C4-2B (cell line): ENCODE results near the gene MCF2L.

Source experiments
- H3K27ac ChIP-seq: fragments of 450-650 bp; 2 replicates; pipeline ENCODE4 v1.5.1; 2017
- CTCF ChIP-seq: fragments of 450-650 bp; conservative IDR thresholded peaks from 2 replicates; pipeline ENCODE4 v1.5.1; 2017; ENCODE audit warnings: mild to moderate bottlenecking
- ZFX ChIP-seq: fragments of 450-650 bp; IDR thresholded peaks from 2 replicates; pipeline ENCODE4 v1.6.1; 2017

The MCF2L gene

DNA sequence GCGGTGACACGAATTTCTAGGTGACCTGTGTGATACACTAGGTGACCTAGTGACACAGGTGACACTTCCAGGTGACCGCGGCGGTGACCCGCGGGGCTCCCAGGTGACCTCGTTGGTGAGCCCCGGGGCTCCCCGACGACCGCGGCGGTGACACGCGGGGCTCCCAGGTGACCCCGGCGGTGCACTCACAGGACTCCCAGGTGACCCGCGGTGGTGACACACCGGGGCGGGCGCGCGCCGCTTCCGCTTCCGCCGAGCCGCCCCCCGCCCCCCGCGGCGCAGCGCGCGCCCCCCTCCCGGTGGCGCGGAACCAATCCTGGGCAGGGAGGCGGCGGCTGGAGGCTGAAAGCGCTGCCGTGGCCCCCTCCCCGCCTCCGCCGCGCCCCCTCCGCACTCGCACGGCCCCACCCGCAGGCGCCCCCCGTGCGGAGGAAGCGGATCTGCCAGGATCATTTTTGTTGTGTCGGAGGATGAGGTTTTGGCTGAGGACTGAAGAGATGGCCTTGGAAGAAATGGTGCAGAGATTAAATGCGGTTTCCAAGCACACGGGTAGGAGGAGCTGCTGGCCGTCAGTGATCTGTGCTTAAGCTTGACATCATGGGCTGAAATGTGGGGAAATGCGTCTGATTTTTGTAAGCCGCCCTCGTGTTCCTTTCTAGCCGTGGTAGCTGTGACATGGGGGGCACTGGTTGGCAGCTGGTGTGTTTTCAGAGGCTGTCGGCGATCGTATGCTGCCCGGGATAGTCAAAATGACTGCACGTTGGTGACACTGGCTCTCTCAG is at the start of gene MCF2L:
Gene MCF2L, plus strand, starts transcription at position 305 of the 782 bp plus-strand sequence. Its CDS starts 166 bp downstream, at position 471.
- no peak for TF ChIP-seq ZFX
- TF ChIP-seq CTCF, result no peak
- H3K27ac ChIP-seq, result peak within 1 kb of the TSS; percentile 97

DNA sequence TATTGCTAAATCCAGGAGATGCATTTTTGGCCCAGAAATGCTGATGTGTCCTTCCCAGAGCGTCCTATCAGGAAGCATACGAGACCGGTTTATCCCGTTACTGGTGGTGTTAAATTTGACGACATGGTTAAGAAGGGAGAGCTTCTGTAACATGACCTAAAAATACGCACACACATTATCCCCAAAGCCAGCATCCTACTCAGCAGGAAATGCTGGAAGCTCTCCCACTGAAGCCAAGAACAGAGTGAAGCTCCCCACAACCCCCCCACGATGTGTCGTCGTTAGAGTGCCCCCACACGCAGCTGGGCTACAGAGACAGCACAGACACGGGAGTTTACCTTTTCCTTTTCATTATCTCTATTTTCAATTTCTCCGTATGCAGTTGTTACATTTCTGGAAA is 45.1 kb upstream of the MCF2L start:
- H3K27ac ChIP-seq, result peak overlapping the region; percentile 28; the same call in 1 of the 2 replicates
- TF ChIP-seq ZFX, result no peak
- no peak for TF ChIP-seq CTCF

DNA sequence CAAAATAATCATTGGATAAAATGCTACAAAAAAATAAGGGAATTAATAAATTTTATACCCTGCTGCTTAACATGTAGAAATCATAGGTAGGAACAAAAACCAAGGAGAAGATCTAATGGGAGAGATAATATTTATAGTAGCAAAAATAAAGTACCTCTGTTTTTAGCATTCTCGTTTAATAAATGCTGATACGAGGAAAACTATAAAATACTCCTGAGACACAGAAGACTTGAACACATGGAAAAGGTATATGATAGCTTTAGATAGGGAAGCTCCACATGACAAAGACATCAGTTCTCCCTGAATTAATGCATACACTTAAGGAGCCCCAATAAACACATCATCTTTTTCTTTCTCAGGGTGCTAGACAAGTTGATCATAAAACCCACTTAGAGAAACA is 44.6 kb upstream of the MCF2L start:
- peak overlapping the region; percentile 28; the same call in 1 of the 2 replicates for H3K27ac ChIP-seq
- no peak for TF ChIP-seq ZFX
- no peak for TF ChIP-seq CTCF

DNA sequence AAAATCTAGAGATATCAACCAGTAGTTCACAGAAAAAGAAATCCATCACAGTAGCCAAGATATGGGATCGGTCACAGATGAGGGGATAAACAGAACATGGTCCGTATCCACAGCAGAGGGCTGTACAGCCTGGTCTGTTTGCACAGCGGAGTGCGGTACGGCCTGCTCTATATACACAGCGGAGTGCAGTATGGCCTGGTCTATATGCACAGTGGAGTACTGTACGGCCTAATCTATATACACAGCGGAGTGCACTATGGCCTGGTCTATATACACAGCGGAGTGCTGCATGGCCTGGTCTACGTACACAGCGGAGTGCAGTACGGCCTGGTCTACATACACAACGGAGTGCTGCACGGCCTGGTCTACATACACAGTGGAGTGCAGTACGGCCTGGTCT is 43.0 kb upstream of the MCF2L start:
- H3K27ac ChIP-seq, result no peak overlapping the region
- no peak for TF ChIP-seq ZFX
- no peak for TF ChIP-seq CTCF

DNA sequence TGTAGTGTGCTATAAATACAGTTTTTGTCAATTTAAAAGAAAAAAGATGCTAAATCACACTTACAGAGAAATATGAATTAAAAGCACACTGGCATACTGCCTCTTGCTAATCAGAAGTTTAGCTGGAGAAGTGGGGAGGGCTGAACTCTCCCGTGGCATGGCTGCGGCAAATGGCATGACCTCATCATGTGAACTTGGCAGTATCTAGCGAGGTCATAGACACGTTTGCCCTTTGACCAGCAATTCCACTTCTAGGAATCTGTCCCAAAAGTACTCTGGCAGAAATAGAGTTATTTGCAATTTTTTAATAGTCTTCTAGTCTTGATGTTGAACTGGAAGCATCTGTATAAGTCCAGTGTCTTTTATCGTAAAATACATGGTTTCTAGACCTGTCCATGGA is 42.0 kb upstream of the MCF2L start:
- TF ChIP-seq CTCF (no peak), ZFX (no peak)
- no peak overlapping the region for H3K27ac ChIP-seq

- TF ChIP-seq ZFX, result no peak
- no peak overlapping the region for H3K27ac ChIP-seq
These were observed 40.7 kb upstream of the MCF2L start for GRCh38 chr13:112928020-112928971.

- no peak overlapping the region for H3K27ac ChIP-seq
- TF ChIP-seq CTCF (no peak), ZFX (no peak)
These were observed 39.8 kb upstream of the MCF2L start for GRCh38 chr13:112928972-112929782.
